Measurements from ENCODE around the gene SMAD6.

- TF ChIP-seq GATA2 (IDR thresholded peaks at IDR 0.05; ENCODE audit: low read depth, low read length) (no peak), GATA3 (IDR thresholded peaks at IDR 0.05; ENCODE audit: low read depth, low read length) (no peak)
These were observed 24.4 kb downstream of the SMAD6 start for GRCh38 chr15:66726386-66726785.
